Parathyroid adenoma (tissue), 2 donors: ENCODE data around the gene RELN.

ENCODE experiments used
- H2AFZ ChIP-seq: fragments of 300-600 bp; sonication (generic); one replicate; pipeline ENCODE4 v1.7.0; 2017; ENCODE audit warnings: antibody characterized with exemption, mild to moderate bottlenecking
- H3K27ac ChIP-seq: fragments of 300-600 bp; sonication (generic); one replicate; pipeline ENCODE4 v1.7.0; 2017
- H3K27me3 ChIP-seq: fragments of 300-600 bp; sonication (generic); one replicate; pipeline ENCODE4 v1.7.0; 2017; ENCODE audit warnings: low read length; ENCODE audit not compliant: control insufficient read depth, insufficient read depth
- H3K36me3 ChIP-seq: fragments of 300-600 bp; sonication (generic); one replicate; pipeline ENCODE4 v1.7.0; 2017; ENCODE audit warnings: low read length; ENCODE audit not compliant: control insufficient read depth, insufficient read depth
- H3K4me1 ChIP-seq: fragments of 300-600 bp; sonication (generic); one replicate; pipeline ENCODE4 v1.7.0; 2017; ENCODE audit warnings: control low read depth
- H3K4me2 ChIP-seq: fragments of 300-600 bp; sonication (generic); one replicate; pipeline ENCODE4 v1.7.0; 2017; ENCODE audit warnings: low read length
- H3K4me3 ChIP-seq: fragments of 300-600 bp; sonication (generic); one replicate; pipeline ENCODE4 v1.7.0; 2017; ENCODE audit warnings: low read depth, low read length
- H3K79me2 ChIP-seq: fragments of 300-600 bp; sonication (generic); one replicate; pipeline ENCODE4 v1.7.0; 2017; ENCODE audit warnings: control low read depth
- H3K9ac ChIP-seq: fragments of 300-600 bp; sonication (generic); one replicate; pipeline ENCODE4 v1.7.0; 2017; ENCODE audit warnings: mild to moderate bottlenecking
- H3K9me3 ChIP-seq: fragments of 300-600 bp; sonication (generic); one replicate; pipeline ENCODE4 v1.7.0; 2017; ENCODE audit warnings: low read length; ENCODE audit not compliant: control insufficient read depth
- TF ChIP-seq, protein P1 (sequence below): fragments of 300-600 bp; sonication (generic); IDR thresholded peaks from one replicate; pipeline ENCODE4 v1.7.0; 2017; ENCODE audit warnings: antibody characterized with exemption, mild to moderate bottlenecking
- donor health status: primary hyperparathyroidism.

Gene RELN

GRCh38 chr7:104018425-104018824 lies 29.0 kb upstream of the RELN start:
- H3K36me3 ChIP-seq = no peaks in the 10 kb centered on the region
- no peak overlapping the region for H3K4me3 ChIP-seq
- no peaks in the 10 kb centered on the region for H3K4me1 ChIP-seq

GRCh38 chr7:104017001-104017400 lies 27.5 kb upstream of the RELN start:
- Histone ChIP-seq H3K4me2 (no peak overlapping the region), H3K4me3 (no peak overlapping the region), H3K36me3 (no peaks in the 10 kb centered on the region), H3K9me3 (no peaks in the 10 kb centered on the region), H3K27me3 (no peaks in the 10 kb centered on the region), H3K79me2 (no peaks in the 10 kb centered on the region), H3K27ac (no peak overlapping the region), H3K4me1 (no peaks in the 10 kb centered on the region), H3K9ac (no peak overlapping the region), H2AFZ (no peak overlapping the region)
- TF ChIP-seq, protein P1, sequence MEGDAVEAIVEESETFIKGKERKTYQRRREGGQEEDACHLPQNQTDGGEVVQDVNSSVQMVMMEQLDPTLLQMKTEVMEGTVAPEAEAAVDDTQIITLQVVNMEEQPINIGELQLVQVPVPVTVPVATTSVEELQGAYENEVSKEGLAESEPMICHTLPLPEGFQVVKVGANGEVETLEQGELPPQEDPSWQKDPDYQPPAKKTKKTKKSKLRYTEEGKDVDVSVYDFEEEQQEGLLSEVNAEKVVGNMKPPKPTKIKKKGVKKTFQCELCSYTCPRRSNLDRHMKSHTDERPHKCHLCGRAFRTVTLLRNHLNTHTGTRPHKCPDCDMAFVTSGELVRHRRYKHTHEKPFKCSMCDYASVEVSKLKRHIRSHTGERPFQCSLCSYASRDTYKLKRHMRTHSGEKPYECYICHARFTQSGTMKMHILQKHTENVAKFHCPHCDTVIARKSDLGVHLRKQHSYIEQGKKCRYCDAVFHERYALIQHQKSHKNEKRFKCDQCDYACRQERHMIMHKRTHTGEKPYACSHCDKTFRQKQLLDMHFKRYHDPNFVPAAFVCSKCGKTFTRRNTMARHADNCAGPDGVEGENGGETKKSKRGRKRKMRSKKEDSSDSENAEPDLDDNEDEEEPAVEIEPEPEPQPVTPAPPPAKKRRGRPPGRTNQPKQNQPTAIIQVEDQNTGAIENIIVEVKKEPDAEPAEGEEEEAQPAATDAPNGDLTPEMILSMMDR = no peak

More at GRCh38 chr7:104018425-104018824, 29.0 kb upstream of the RELN start:
- Histone ChIP-seq H3K79me2 (no peaks in the 10 kb centered on the region), H2AFZ (no peak overlapping the region), H3K4me2 (no peak overlapping the region), H3K27me3 (no peaks in the 10 kb centered on the region), H3K9me3 (no peaks in the 10 kb centered on the region), H3K27ac (no peak overlapping the region), H3K9ac (no peak overlapping the region)
- TF ChIP-seq, protein P1 = no peak

DNA sequence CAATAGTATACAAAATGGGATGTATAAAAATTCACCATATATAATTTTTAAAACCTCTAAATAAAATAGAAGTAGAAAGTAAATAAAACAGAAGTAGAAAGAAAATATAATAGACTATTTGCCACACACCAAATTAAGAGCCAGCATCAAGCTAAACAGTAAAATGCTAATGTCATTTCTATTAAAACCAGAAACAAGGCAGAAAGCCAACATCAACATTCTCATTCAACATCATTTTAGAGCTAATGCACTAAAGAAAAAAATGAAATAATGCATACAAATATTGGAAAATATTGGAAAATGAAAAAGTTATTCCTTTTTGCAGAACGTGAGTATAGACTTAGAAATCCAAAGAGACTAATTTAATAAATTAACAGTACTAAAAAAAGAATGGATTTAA lies 23.4 kb upstream of the RELN start:
- Histone ChIP-seq H3K4me3 (no peak overlapping the region), H3K4me1 (no peaks in the 10 kb centered on the region), H3K9me3 (no peaks in the 10 kb centered on the region), H3K79me2 (no peaks in the 10 kb centered on the region), H3K9ac (no peak overlapping the region), H3K27me3 (no peaks in the 10 kb centered on the region), H3K36me3 (no peaks in the 10 kb centered on the region), H3K27ac (no peak overlapping the region), H2AFZ (no peak overlapping the region), H3K4me2 (no peak overlapping the region)
- TF ChIP-seq, protein P1 = no peak

DNA sequence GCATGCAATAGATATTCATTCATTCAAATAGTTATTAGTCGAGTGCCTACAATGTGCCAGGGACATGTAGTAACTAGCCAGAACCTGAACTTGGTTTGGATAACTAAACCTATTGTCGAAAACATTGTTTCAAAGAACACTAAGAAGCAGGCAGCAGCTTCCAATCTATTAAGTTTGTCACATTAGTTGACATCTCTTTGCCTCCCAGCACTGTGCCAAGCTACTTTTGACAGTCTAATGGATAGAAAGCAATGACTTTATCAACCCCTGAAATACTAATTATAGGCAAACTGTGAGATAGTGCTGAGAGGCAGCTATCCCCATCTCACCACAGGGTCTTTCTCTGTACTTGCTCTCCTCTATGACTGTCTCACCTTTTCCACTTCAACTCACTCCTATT lies 22.4 kb upstream of the RELN start:
- H3K9ac ChIP-seq = no peak overlapping the region
- H3K27me3 ChIP-seq = no peaks in the 10 kb centered on the region
- no peaks in the 10 kb centered on the region for H3K36me3 ChIP-seq
- no peaks in the 10 kb centered on the region for H3K4me1 ChIP-seq
- H3K79me2 ChIP-seq = no peaks in the 10 kb centered on the region
- H3K4me3 ChIP-seq = no peak overlapping the region
- no peak overlapping the region for H3K27ac ChIP-seq
- TF ChIP-seq, protein P1 = no peak
- H2AFZ ChIP-seq = no peak overlapping the region
- no peaks in the 10 kb centered on the region for H3K9me3 ChIP-seq
- H3K4me2 ChIP-seq = no peak overlapping the region

DNA sequence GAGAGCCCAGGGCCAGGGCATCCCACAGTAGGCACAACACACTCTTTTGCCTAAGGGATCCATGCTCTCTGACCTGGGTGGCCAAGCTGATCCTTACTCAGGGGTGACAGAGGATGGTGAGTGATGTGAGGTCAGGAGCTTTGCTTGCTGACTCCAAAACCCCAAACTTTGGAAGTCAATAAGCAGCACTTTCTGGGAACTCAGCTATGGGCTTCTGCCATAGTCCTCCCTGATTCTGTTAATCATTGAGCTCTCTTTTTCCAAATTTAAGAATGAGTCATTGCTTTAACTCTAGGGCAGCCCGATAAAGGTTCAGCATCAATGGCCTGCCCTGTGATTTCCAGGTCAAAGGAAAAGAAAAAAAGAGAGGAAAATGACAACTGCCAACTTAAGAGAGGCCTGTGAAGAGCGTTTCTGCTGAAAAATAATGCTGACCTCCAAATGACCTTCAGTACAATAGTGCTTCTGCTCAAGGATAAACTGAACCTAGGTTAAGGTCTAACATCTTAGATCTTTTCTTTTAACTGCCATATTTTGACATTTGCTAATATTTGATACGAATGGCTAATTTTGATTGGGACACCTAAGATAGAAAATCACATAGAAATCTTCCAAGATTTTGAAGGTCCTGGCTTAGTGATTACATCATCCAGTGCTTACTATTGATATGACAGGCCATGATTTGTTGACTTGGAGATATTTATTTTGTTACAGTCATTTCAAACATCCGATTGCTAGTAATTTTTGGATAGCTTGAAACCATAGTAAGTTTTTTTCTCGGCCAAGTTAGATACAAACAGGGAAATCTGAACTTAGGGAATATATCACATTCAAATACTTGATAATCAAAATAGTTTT lies 20.8 kb upstream of the RELN start:
- no peak overlapping the region for H3K27ac ChIP-seq
- no peak overlapping the region for H3K4me2 ChIP-seq
- TF ChIP-seq, protein P1 = no peak
- no peak overlapping the region for H2AFZ ChIP-seq
- H3K27me3 ChIP-seq = no peaks in the 10 kb centered on the region
- no peak overlapping the region for H3K4me3 ChIP-seq
- no peaks in the 10 kb centered on the region for H3K79me2 ChIP-seq
- H3K4me1 ChIP-seq = no peaks in the 10 kb centered on the region
- no peak overlapping the region for H3K9ac ChIP-seq
- H3K36me3 ChIP-seq = no peaks in the 10 kb centered on the region
- no peaks in the 10 kb centered on the region for H3K9me3 ChIP-seq
